HEK293 (cell line): ENCODE results near the gene HHAT.

ENCODE experiments used
- CTCF ChIA-PET: fragments of 350-600 bp; formaldehyde crosslinking; extraction: SDS; loops from one replicate; lab custom pipeline; 2021; ENCODE audit warnings: antibody characterized with exemption; lab: Yijun Ruan, JAX
- POLR2A ChIA-PET: fragments of 300-600 bp; formaldehyde crosslinking; extraction: SDS; loops from one replicate; lab custom pipeline; 2020; ENCODE audit warnings: antibody characterized with exemption, inconsistent platforms; lab: Yijun Ruan, JAX
- H3K27ac ChIP-seq: fragments of 200-500 bp; sonication (Bioruptor generic); 2 replicates; pipeline ENCODE4 v1.5.1; 2014; ENCODE audit warnings: low read depth, low read length, control low read depth, inconsistent platforms; ENCODE audit errors: extremely low read depth
- H3K36me3 ChIP-seq, 2 experiments: fragments of 200-500 bp in 1 of 2; sonication (Bioruptor generic) in 1 of 2; 1 replicate in 1 of 2; 2 replicates in 1 of 2; pipeline ENCODE4 v1.5.1; 2014 to 2017; ENCODE audit warnings: inconsistent platforms in 2 of 2, low read length in 2 of 2; ENCODE audit not compliant: control insufficient read depth in 2 of 2, insufficient read depth in 1 of 2
- H3K4me1 ChIP-seq: fragments of 200-500 bp; sonication (Bioruptor generic); 2 replicates; pipeline ENCODE4 v1.5.1; 2014; ENCODE audit warnings: mild to moderate bottlenecking, low read length, inconsistent platforms; ENCODE audit not compliant: control insufficient read depth, insufficient read depth
- H3K4me3 ChIP-seq: 2 replicates; pipeline ENCODE4 v1.5.1; 2011; ENCODE audit warnings: low read depth, mild to moderate bottlenecking, control low read depth, low read length, moderate library complexity
- H3K9me3 ChIP-seq: fragments of 200-500 bp; sonication (Bioruptor generic); 2 replicates; pipeline ENCODE4 v1.5.1; 2014; ENCODE audit warnings: low read depth, low read length, inconsistent platforms; ENCODE audit not compliant: control insufficient read depth, insufficient read depth
- HOXA7 ChIP-seq: sonication (generic); formaldehyde crosslinking; IDR thresholded peaks from 2 replicates; pipeline ENCODE4 v1.8.1; 2022; ENCODE audit warnings: missing genetic modification reagents, borderline replicate concordance
- KLF1 ChIP-seq: fragments of 450-650 bp; formaldehyde crosslinking; IDR thresholded peaks from 2 replicates; pipeline ENCODE4 v1.5.1; 2016; ENCODE audit warnings: missing biosample characterization, missing genetic modification characterization
- KLF7 ChIP-seq: fragments of 450-650 bp; formaldehyde crosslinking; IDR thresholded peaks from 2 replicates; pipeline ENCODE4 v1.5.1; 2016; ENCODE audit warnings: missing biosample characterization, missing genetic modification characterization, borderline replicate concordance
- OSR2 ChIP-seq: fragments of 450-650 bp; formaldehyde crosslinking; IDR thresholded peaks from 2 replicates; pipeline ENCODE4 v1.5.1; 2016; ENCODE audit warnings: missing biosample characterization, missing genetic modification characterization
- TRIM28 ChIP-seq: IDR thresholded peaks from 2 replicates; pipeline ENCODE4 v1.6.1; 2011; ENCODE audit warnings: low read length, control low read depth, borderline replicate concordance
- ZNF132 ChIP-seq: fragments of 450-650 bp; formaldehyde crosslinking; IDR thresholded peaks from 2 replicates; pipeline ENCODE4 v1.5.1; 2017; ENCODE audit warnings: missing biosample characterization, missing genetic modification characterization, borderline replicate concordance
- ZNF155 ChIP-seq: fragments of 450-650 bp; formaldehyde crosslinking; IDR thresholded peaks from 2 replicates; pipeline ENCODE4 v1.5.1; 2016; ENCODE audit warnings: missing biosample characterization, missing genetic modification characterization
- ZNF274 ChIP-seq, 2 experiments: fragments of 200-500 bp in 1 of 2; fragments of 450-650 bp in 1 of 2; sonication (Bioruptor generic) in 1 of 2; formaldehyde crosslinking in 1 of 2; IDR thresholded peaks; 2 replicates each; pipeline versions ENCODE4 v1.5.1 to v1.6.1; 2014 to 2016; ENCODE audit warnings: borderline replicate concordance in 1 of 2, inconsistent platforms in 1 of 2, low read length in 1 of 2, missing biosample characterization in 1 of 2, missing genetic modification characterization in 1 of 2
- ZNF426 ChIP-seq: fragments of 450-650 bp; formaldehyde crosslinking; IDR thresholded peaks from 2 replicates; pipeline ENCODE4 v1.5.1; 2017; ENCODE audit warnings: missing biosample characterization, missing genetic modification characterization, mild to moderate bottlenecking, inconsistent platforms, moderate library complexity
- ZNF433 ChIP-seq: fragments of 450-650 bp; formaldehyde crosslinking; IDR thresholded peaks from 2 replicates; pipeline ENCODE4 v1.5.1; 2016; ENCODE audit warnings: missing biosample characterization, missing genetic modification characterization, low read depth
- ZNF544 ChIP-seq: fragments of 450-650 bp; formaldehyde crosslinking; IDR thresholded peaks from 2 replicates; pipeline ENCODE4 v1.5.0; 2017; ENCODE audit warnings: missing biosample characterization, missing genetic modification characterization
- ZNF624 ChIP-seq: fragments of 450-650 bp; formaldehyde crosslinking; IDR thresholded peaks from 2 replicates; pipeline ENCODE4 v1.5.1; 2017; ENCODE audit warnings: missing biosample characterization, missing genetic modification characterization
- ZNF837 ChIP-seq: fragments of 450-650 bp; formaldehyde crosslinking; IDR thresholded peaks from 2 replicates; pipeline ENCODE4 v1.5.1; 2016; ENCODE audit warnings: missing biosample characterization, missing genetic modification characterization
- ZSCAN23 ChIP-seq: fragments of 450-650 bp; formaldehyde crosslinking; IDR thresholded peaks from 2 replicates; pipeline ENCODE4 v1.5.1; 2016; ENCODE audit warnings: missing biosample characterization, missing genetic modification characterization
- TF ChIP-seq, protein P1 (sequence below): fragments of 450-650 bp; formaldehyde crosslinking; IDR thresholded peaks from 2 replicates; pipeline ENCODE4 v1.5.0; 2017; ENCODE audit warnings: missing biosample characterization, missing genetic modification characterization, borderline replicate concordance
- TF ChIP-seq, protein P2 (sequence below): fragments of 450-650 bp; formaldehyde crosslinking; IDR thresholded peaks from 2 replicates; pipeline ENCODE4 v1.5.1; 2016; ENCODE audit warnings: missing biosample characterization, missing genetic modification characterization
- TF ChIP-seq, protein P3 (sequence below): fragments of 450-650 bp; formaldehyde crosslinking; IDR thresholded peaks from 2 replicates; pipeline ENCODE4 v1.5.1; 2016; ENCODE audit warnings: missing biosample characterization, missing genetic modification characterization

Gene HHAT

DNA sequence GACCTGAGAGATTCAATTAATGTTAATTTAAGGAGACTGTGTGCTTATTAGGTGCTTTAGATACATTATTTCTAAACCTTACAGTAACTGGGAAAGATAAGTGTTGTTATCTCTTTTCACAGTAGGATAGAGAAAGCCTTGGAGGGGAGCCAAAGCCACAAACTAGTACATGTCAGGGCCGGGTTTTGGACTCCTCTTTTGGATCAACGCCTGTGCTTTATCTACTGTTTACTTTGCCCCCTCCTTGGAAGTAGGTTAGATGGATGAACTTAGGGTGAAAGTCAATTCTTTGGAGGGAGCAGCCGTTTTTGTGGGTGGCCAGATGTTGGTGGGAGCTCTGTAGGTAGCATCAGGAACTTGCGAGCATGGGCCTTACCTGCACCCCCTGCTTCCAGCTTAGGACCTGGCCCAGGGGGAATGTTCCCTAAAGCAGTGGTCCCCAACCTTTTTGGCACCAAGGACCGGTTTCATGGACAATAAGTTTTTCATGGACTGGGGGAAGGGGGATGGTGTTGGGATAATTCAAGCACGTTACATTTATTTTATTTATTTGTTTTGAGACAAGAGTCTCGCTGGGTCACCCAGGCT, 1.7 kb downstream of the HHAT start (continued):
- TF ChIP-seq KLF7 (no peak), KLF1 (no peak), OSR2 (tag by site-specific recombination) (peak; percentile 85), ZNF624 (tag by site-specific recombination) (no peak), ZNF837 (tag by site-specific recombination) (no peak), TRIM28 (no peak), HOXA7 (no peak), ZNF155 (tag by site-specific recombination) (no peak), ZNF544 (no peak), ZSCAN23 (tag by site-specific recombination) (0 out of 2 replicates have a peak, but pooled peaks have one; percentile 13)
- TF ChIP-seq, protein P1, sequence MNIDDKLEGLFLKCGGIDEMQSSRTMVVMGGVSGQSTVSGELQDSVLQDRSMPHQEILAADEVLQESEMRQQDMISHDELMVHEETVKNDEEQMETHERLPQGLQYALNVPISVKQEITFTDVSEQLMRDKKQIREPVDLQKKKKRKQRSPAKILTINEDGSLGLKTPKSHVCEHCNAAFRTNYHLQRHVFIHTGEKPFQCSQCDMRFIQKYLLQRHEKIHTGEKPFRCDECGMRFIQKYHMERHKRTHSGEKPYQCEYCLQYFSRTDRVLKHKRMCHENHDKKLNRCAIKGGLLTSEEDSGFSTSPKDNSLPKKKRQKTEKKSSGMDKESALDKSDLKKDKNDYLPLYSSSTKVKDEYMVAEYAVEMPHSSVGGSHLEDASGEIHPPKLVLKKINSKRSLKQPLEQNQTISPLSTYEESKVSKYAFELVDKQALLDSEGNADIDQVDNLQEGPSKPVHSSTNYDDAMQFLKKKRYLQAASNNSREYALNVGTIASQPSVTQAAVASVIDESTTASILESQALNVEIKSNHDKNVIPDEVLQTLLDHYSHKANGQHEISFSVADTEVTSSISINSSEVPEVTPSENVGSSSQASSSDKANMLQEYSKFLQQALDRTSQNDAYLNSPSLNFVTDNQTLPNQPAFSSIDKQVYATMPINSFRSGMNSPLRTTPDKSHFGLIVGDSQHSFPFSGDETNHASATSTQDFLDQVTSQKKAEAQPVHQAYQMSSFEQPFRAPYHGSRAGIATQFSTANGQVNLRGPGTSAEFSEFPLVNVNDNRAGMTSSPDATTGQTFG (tag by site-specific recombination): no peak
- TF ChIP-seq, protein P2, sequence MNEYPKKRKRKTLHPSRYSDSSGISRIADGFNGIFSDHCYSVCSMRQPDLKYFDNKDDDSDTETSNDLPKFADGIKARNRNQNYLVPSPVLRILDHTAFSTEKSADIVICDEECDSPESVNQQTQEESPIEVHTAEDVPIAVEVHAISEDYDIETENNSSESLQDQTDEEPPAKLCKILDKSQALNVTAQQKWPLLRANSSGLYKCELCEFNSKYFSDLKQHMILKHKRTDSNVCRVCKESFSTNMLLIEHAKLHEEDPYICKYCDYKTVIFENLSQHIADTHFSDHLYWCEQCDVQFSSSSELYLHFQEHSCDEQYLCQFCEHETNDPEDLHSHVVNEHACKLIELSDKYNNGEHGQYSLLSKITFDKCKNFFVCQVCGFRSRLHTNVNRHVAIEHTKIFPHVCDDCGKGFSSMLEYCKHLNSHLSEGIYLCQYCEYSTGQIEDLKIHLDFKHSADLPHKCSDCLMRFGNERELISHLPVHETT (tag by site-specific recombination): 0 out of 2 replicates have a peak, but pooled peaks have one; percentile 20

DNA sequence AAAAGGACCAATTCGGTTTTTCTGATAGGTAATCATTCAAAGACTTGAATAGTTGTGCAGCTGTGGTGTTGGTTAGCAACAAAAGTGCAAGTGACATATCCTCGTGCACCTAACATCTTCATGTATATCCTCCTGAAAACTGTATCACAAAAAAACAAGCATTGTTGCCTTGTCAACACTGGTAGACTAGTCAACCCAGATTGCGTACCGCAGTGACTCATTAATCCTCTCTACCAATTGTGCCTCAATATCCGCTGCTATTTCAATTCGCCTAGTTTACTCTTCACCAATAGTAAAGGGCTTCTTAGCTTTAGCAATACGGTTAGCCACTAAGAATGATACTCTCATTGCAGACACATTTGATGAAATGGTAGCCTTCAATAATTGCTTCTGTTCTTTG, 3.5 kb downstream of the HHAT start:
- Histone ChIP-seq H3K9me3 (no peaks in the 10 kb centered on the region), H3K4me3 (no peak overlapping the region), H3K4me1 (peaks cover 34% of the 10 kb centered on the region), H3K27ac (no peak overlapping the region), H3K36me3 (no peaks in the 10 kb centered on the region)
- ChIA-PET POLR2A (no interaction called here), CTCF (interaction anchor here (0.7 to 1.5 kb wide), 3 partner anchors 9 to 40 kb away, joined by 3 to 6 read pairs (median 4); no protein-coding TSS in a partner anchor)
- TF ChIP-seq ZNF132: no peak
- no peak for TF ChIP-seq ZNF274 (IDR thresholded peaks at IDR 0.05; ENCODE audit: low read length)
- TF ChIP-seq ZNF274 (tag by site-specific recombination; IDR thresholded peaks at IDR 0.05; ENCODE audit: borderline replicate concordance): no peak
- TF ChIP-seq ZNF426 (tag by site-specific recombination): no peak
- TF ChIP-seq ZNF433 (tag by site-specific recombination): no peak
- TF ChIP-seq, protein P3, sequence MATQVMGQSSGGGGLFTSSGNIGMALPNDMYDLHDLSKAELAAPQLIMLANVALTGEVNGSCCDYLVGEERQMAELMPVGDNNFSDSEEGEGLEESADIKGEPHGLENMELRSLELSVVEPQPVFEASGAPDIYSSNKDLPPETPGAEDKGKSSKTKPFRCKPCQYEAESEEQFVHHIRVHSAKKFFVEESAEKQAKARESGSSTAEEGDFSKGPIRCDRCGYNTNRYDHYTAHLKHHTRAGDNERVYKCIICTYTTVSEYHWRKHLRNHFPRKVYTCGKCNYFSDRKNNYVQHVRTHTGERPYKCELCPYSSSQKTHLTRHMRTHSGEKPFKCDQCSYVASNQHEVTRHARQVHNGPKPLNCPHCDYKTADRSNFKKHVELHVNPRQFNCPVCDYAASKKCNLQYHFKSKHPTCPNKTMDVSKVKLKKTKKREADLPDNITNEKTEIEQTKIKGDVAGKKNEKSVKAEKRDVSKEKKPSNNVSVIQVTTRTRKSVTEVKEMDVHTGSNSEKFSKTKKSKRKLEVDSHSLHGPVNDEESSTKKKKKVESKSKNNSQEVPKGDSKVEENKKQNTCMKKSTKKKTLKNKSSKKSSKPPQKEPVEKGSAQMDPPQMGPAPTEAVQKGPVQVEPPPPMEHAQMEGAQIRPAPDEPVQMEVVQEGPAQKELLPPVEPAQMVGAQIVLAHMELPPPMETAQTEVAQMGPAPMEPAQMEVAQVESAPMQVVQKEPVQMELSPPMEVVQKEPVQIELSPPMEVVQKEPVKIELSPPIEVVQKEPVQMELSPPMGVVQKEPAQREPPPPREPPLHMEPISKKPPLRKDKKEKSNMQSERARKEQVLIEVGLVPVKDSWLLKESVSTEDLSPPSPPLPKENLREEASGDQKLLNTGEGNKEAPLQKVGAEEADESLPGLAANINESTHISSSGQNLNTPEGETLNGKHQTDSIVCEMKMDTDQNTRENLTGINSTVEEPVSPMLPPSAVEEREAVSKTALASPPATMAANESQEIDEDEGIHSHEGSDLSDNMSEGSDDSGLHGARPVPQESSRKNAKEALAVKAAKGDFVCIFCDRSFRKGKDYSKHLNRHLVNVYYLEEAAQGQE (tag by site-specific recombination): no peak
